ENCODE measurements around the gene PSG2. TPM values are rescaled to one million over a fixed set of nuclear protein-coding genes. Genes with fewer than 3 reads are reported as not detected.
"Not testable (repeated sequence)": the region's sequence is repeated elsewhere in the genome, so short reads cannot be mapped to it uniquely, and the experiment has no call there.

PSG2 gene
- total RNA-seq, 1 experiment from 2014 or later = not detected

DNA sequence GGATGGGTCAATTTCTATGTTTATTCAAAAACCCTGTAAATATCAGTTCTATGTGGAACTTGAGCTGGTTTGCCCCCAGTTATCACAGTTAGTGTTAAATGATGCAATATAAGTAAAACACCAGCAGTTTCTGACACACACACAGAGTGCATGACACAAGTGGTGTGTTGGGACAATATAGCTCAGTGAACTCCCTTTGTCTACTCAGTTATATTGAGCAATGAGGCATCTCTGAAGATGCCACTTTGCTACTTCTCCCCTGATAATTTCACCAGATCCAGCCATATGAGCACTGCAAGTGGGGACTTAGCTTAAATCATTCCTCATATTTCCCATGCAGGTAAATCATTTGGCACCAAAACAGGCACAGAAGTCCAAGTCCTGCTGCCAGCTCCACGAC, 33.0 kb upstream of the PSG2 start:
- DNase-seq = not testable (repeated sequence)

DNA sequence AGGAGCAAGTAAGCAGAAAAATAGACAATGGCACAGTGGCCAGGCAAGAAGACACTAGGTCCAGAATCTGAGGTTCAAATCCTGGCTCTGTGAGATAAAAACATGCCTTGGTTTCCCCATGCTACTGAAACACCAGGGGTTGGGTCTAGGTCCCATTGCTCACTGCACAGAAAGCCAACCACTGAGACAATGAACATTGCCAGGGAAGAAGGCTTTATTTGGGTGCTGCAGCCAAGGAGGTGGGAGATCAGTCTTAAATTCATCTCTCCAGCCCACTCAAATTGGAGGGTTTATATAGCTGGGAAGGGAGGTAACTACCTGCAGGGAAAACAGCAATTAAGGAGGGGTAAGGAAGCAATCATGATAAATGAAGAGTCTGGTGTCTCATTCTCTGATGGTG, 32.6 kb upstream of the PSG2 start:
- H3K23ac ChIP-seq (ENCODE audit: insufficient read length, low read depth, low read length); H2BK12ac ChIP-seq (ENCODE audit: insufficient read length, low read depth, low read length); H3K9ac ChIP-seq (ENCODE audit: extremely low read depth, insufficient read length, low read length); H3K56ac ChIP-seq (ENCODE audit: insufficient read length, low read depth, low read length); H2AK5ac ChIP-seq (ENCODE audit: insufficient read length, low read length); H3K79me1 ChIP-seq (ENCODE audit: insufficient read depth, low read depth, low read length, poor library complexity, severe bottlenecking); H2BK120ac ChIP-seq (ENCODE audit: low read depth, low read length, poor library complexity, severe bottlenecking); H3K79me2 ChIP-seq (ENCODE audit: insufficient read depth, low read length); H4K20me1 ChIP-seq (ENCODE audit: control insufficient read depth, insufficient read depth, insufficient read length); H3K4ac ChIP-seq (ENCODE audit: low read depth, low read length); H3K23me2 ChIP-seq (ENCODE audit: insufficient read length, low read depth, low read length, poor library complexity, severe bottlenecking); H2BK5ac ChIP-seq (ENCODE audit: insufficient read length, low read length); H3K27me3 ChIP-seq (ENCODE audit: insufficient read depth, low read length); H3K27ac ChIP-seq (ENCODE audit: insufficient read length, low read depth, low read length); H3K4me3 Mint-ChIP-seq; H3K4me1 ChIP-seq (ENCODE audit: insufficient read depth, low read length); H3K4me1 Mint-ChIP-seq; DNase-seq; H2AFZ ChIP-seq (ENCODE audit: low read length); H4K91ac ChIP-seq (ENCODE audit: insufficient read length, low read depth, low read length); H3K18ac ChIP-seq (ENCODE audit: insufficient read length, low read depth, low read length); H2BK20ac ChIP-seq (ENCODE audit: low read depth, low read length, poor library complexity, severe bottlenecking); H2BK15ac ChIP-seq (ENCODE audit: low read depth, low read length); H3K14ac ChIP-seq (ENCODE audit: insufficient read depth, low read length); H3K27me3 Mint-ChIP-seq (ENCODE audit: low read depth); H3T11ph ChIP-seq (ENCODE audit: low read length); H3K27ac Mint-ChIP-seq; H4K8ac ChIP-seq (replicated peaks; ENCODE audit: insufficient read length, low read depth, low read length); H3K4me2 ChIP-seq (ENCODE audit: insufficient read depth, insufficient read length, low read length); H4K5ac ChIP-seq (ENCODE audit: insufficient read length, low read depth, low read length): not testable (repeated sequence)
- H3K9me3 ChIP-seq (ENCODE audit: control insufficient read depth, low read depth, low read length) = peaks cover 21% of the 10 kb centered on the region
- peaks cover 86 to 87% of the 10 kb centered on the region in 2 experiments for H3K9me3 Mint-ChIP-seq
- peaks cover 3 to 29% (median 12%) of the 10 kb centered on the region in 3 experiments; a peak in 5 of 7 replicates for H3K36me3 Mint-ChIP-seq (ENCODE audit: insufficient read depth in 1 of 3, low read depth in 3 of 3)

More for the DNA sequence above, 33.0 kb upstream of the PSG2 start:
- not testable (repeated sequence) for H2AK5ac ChIP-seq (ENCODE audit: insufficient read length, low read length); H2BK12ac ChIP-seq (ENCODE audit: insufficient read length, low read depth, low read length); H3K27me3 ChIP-seq (ENCODE audit: insufficient read depth, low read length); H3K27me3 Mint-ChIP-seq (ENCODE audit: low read depth); H3K23ac ChIP-seq (ENCODE audit: insufficient read length, low read depth, low read length); H3K4ac ChIP-seq (ENCODE audit: low read depth, low read length); H3K27ac ChIP-seq (ENCODE audit: insufficient read length, low read depth, low read length); H3K27ac Mint-ChIP-seq; H3K79me2 ChIP-seq (ENCODE audit: insufficient read depth, low read length); H4K5ac ChIP-seq (ENCODE audit: insufficient read length, low read depth, low read length); H3K4me2 ChIP-seq (ENCODE audit: insufficient read depth, insufficient read length, low read length); H2AFZ ChIP-seq (ENCODE audit: low read length); H2BK5ac ChIP-seq (ENCODE audit: insufficient read length, low read length); H4K8ac ChIP-seq (replicated peaks; ENCODE audit: insufficient read length, low read depth, low read length); H3K56ac ChIP-seq (ENCODE audit: insufficient read length, low read depth, low read length); H3K18ac ChIP-seq (ENCODE audit: insufficient read length, low read depth, low read length); H4K91ac ChIP-seq (ENCODE audit: insufficient read length, low read depth, low read length); H3K4me1 Mint-ChIP-seq; H3K4me3 Mint-ChIP-seq; H3K4me1 ChIP-seq (ENCODE audit: insufficient read depth, low read length); H3K79me1 ChIP-seq (ENCODE audit: insufficient read depth, low read depth, low read length, poor library complexity, severe bottlenecking); H3K23me2 ChIP-seq (ENCODE audit: insufficient read length, low read depth, low read length, poor library complexity, severe bottlenecking); H2BK15ac ChIP-seq (ENCODE audit: low read depth, low read length); H2BK20ac ChIP-seq (ENCODE audit: low read depth, low read length, poor library complexity, severe bottlenecking); H3K9ac ChIP-seq (ENCODE audit: extremely low read depth, insufficient read length, low read length); H3T11ph ChIP-seq (ENCODE audit: low read length); H4K20me1 ChIP-seq (ENCODE audit: control insufficient read depth, insufficient read depth, insufficient read length); H3K14ac ChIP-seq (ENCODE audit: insufficient read depth, low read length); H2BK120ac ChIP-seq (ENCODE audit: low read depth, low read length, poor library complexity, severe bottlenecking)
- H3K9me3 ChIP-seq (ENCODE audit: control insufficient read depth, low read depth, low read length) = peaks cover 19% of the 10 kb centered on the region
- H3K36me3 Mint-ChIP-seq (ENCODE audit: insufficient read depth in 1 of 3, low read depth in 3 of 3) = peaks cover 3 to 30% (median 14%) of the 10 kb centered on the region in 3 experiments; a peak in 5 of 7 replicates
- peaks cover 87 to 88% of the 10 kb centered on the region in 2 experiments for H3K9me3 Mint-ChIP-seq
- no CpG with 5 or more reads among the region's 1 CpG for WGBS (ENCODE audit: extremely low coverage, insufficient read length, low lambda C conversion rate)
